Activated CD4-positive, alpha-beta T cell treated with anti-CD3 and anti-CD28 coated beads, Interleukin-2, amount 10 ng/mL, durations not matched to agents 7 days and 5 days (primary cell): ENCODE measurements around the gene CES2. TPM values are rescaled to one million over a fixed set of nuclear protein-coding genes. Genes with fewer than 3 reads are reported as not detected.
A peak's percentile ranks its signal among the peaks of the same experiment; 100 is the strongest.

ENCODE experiments used
- CTCF ChIA-PET: fragments of 350-600 bp; sonication (Branson Sonifier 250); formaldehyde crosslinking; loops from one replicate; lab custom pipeline; 2021; ENCODE audit warnings: antibody characterized with exemption; lab: Charles Lee
- POLR2A ChIA-PET: fragments of 350-600 bp; sonication (Branson Sonifier 250); formaldehyde crosslinking; loops from one replicate; lab custom pipeline; 2021; ENCODE audit warnings: antibody characterized with exemption; lab: Charles Lee
- DNase-seq: peaks from one replicate; pipeline ENCODE4 v3.0.0-alpha.2; 2020
- H3K27ac Mint-ChIP-seq: one replicate; pipeline ENCODE4 v1.8.0; 2021; ENCODE audit warnings: mild to moderate bottlenecking, moderate library complexity, mixed read lengths
- H3K27me3 Mint-ChIP-seq: one replicate; pipeline ENCODE4 v1.8.0; 2021; ENCODE audit warnings: mixed read lengths
- H3K36me3 Mint-ChIP-seq: one replicate; pipeline ENCODE4 v1.8.0; 2021; ENCODE audit warnings: low read depth, mixed read lengths
- H3K4me1 Mint-ChIP-seq: one replicate; pipeline ENCODE4 v1.8.0; 2021; ENCODE audit warnings: mixed read lengths
- H3K4me3 Mint-ChIP-seq: one replicate; pipeline ENCODE4 v1.8.0; 2021; ENCODE audit warnings: mild to moderate bottlenecking, moderate library complexity, mixed read lengths
- H3K9me3 Mint-ChIP-seq: one replicate; pipeline ENCODE4 v1.8.0; 2021; ENCODE audit warnings: mixed read lengths
- total RNA-seq, 2 experiments: library from RNA; stranded (reverse); gene quantifications; one replicate each; pipeline ENCODE4 v1.2.3, GENCODE V29; 2021

The CES2 gene
- total RNA-seq, 2 experiments from 2014 or later, result 31.5 to 34.9 TPM

GRCh38 chr16:66904846-66905632 lies 30.3 kb upstream of the CES2 start:
- no peak overlapping the region for H3K4me3 Mint-ChIP-seq
- peaks cover 12% of the 10 kb centered on the region for H3K4me1 Mint-ChIP-seq
- peak overlapping the region; percentile 13 for H3K27ac Mint-ChIP-seq
- ChIA-PET POLR2A (no interaction called here), CTCF (interaction anchor here (0.6 to 6.4 kb wide), 8 partner anchors 8 to 69 kb away, joined by 3 to 51 read pairs (median 5); partner anchors contain the start of gene RRAD)
- no peaks in the 10 kb centered on the region for H3K36me3 Mint-ChIP-seq
- H3K27me3 Mint-ChIP-seq, result peaks cover 2% of the 10 kb centered on the region
- H3K9me3 Mint-ChIP-seq, result no peaks in the 10 kb centered on the region
- no peak for DNase-seq

GRCh38 chr16:66905633-66906539 lies 29.4 kb upstream of the CES2 start:
- Mint-ChIP-seq H3K9me3 (no peaks in the 10 kb centered on the region), H3K27ac (peak overlapping the region; percentile 73), H3K27me3 (peaks cover 2% of the 10 kb centered on the region), H3K36me3 (no peaks in the 10 kb centered on the region), H3K4me3 (no peak overlapping the region), H3K4me1 (peaks cover 12% of the 10 kb centered on the region)
- ChIA-PET POLR2A (interaction anchor here (0.6 kb wide), 1 partner anchor 145 kb away, joined by 9 read pairs; no protein-coding TSS in a partner anchor), CTCF (interaction anchor here (0.9 to 6.4 kb wide), 10 partner anchors 9 to 33 kb away, joined by 3 to 51 read pairs (median 4); no protein-coding TSS in a partner anchor)
- peak; percentile 85 for DNase-seq

- peaks cover 12% of the 10 kb centered on the region for H3K4me1 Mint-ChIP-seq
- no peak overlapping the region for H3K27ac Mint-ChIP-seq
- peaks cover 2% of the 10 kb centered on the region for H3K27me3 Mint-ChIP-seq
- H3K36me3 Mint-ChIP-seq, result no peaks in the 10 kb centered on the region
- ChIA-PET CTCF (interaction anchor here (0.8 to 6.4 kb wide), 8 partner anchors 10 to 72 kb away, joined by 3 to 51 read pairs (median 4); no protein-coding TSS in a partner anchor), POLR2A (no interaction called here)
- H3K9me3 Mint-ChIP-seq, result no peaks in the 10 kb centered on the region
- DNase-seq, result no peak
- no peak overlapping the region for H3K4me3 Mint-ChIP-seq
Observed at GRCh38 chr16:66906916-66907836, 28.1 kb upstream of the CES2 start.

GRCh38 chr16:66908116-66908515 lies 27.2 kb upstream of the CES2 start:
- H3K36me3 Mint-ChIP-seq, result no peaks in the 10 kb centered on the region
- ChIA-PET POLR2A (no interaction called here), CTCF (interaction anchor here (1.3 to 6.4 kb wide), 2 partner anchors 14 to 20 kb away, joined by 3 to 51 read pairs; no protein-coding TSS in a partner anchor)
- no peaks in the 10 kb centered on the region for H3K9me3 Mint-ChIP-seq
- H3K27me3 Mint-ChIP-seq, result peaks cover 2% of the 10 kb centered on the region
- H3K4me1 Mint-ChIP-seq, result peaks cover 12% of the 10 kb centered on the region
- H3K4me3 Mint-ChIP-seq, result no peak overlapping the region
- no peak overlapping the region for H3K27ac Mint-ChIP-seq
- DNase-seq, result no peak

- DNase-seq, result no peak
- Mint-ChIP-seq H3K27me3 (peaks cover 2% of the 10 kb centered on the region), H3K4me3 (no peak overlapping the region), H3K36me3 (no peaks in the 10 kb centered on the region), H3K9me3 (no peaks in the 10 kb centered on the region), H3K4me1 (peaks cover 12% of the 10 kb centered on the region), H3K27ac (peak overlapping the region; percentile 38)
- CTCF ChIA-PET, result interaction anchor here (1.3 to 6.4 kb wide), 5 partner anchors 10 to 20 kb away, joined by 3 to 51 read pairs (median 12); no protein-coding TSS in a partner anchor
- POLR2A ChIA-PET, result no interaction called here
Observed at GRCh38 chr16:66908762-66909559, 26.4 kb upstream of the CES2 start.

- no peak overlapping the region for H3K27ac Mint-ChIP-seq
- peaks cover 12% of the 10 kb centered on the region for H3K4me1 Mint-ChIP-seq
- no peak overlapping the region for H3K4me3 Mint-ChIP-seq
- ChIA-PET POLR2A (interaction anchor here (0.6 kb wide), 1 partner anchor 575 kb away, joined by 4 read pairs; no protein-coding TSS in a partner anchor), CTCF (interaction anchor here (0.5 to 3.1 kb wide), 12 partner anchors 9 to 139 kb away, joined by 3 to 13 read pairs (median 3); no protein-coding TSS in a partner anchor)
- no peaks in the 10 kb centered on the region for H3K9me3 Mint-ChIP-seq
- H3K36me3 Mint-ChIP-seq, result no peaks in the 10 kb centered on the region
- peaks cover 6% of the 10 kb centered on the region for H3K27me3 Mint-ChIP-seq
- DNase-seq, result no peak
Observed at GRCh38 chr16:66910175-66910940, 25.0 kb upstream of the CES2 start.

GRCh38 chr16:66911112-66911511 lies 24.2 kb upstream of the CES2 start:
- peaks cover 6% of the 10 kb centered on the region for H3K27me3 Mint-ChIP-seq
- no peak overlapping the region for H3K4me3 Mint-ChIP-seq
- H3K9me3 Mint-ChIP-seq, result no peaks in the 10 kb centered on the region
- POLR2A ChIA-PET, result interaction anchor here (0.6 kb wide), 1 partner anchor 37 kb away, joined by 3 read pairs; no protein-coding TSS in a partner anchor
- no peaks in the 10 kb centered on the region for H3K36me3 Mint-ChIP-seq
- H3K4me1 Mint-ChIP-seq, result peaks cover 5% of the 10 kb centered on the region
- CTCF ChIA-PET, result interaction anchor here (0.5 to 3.1 kb wide), 9 partner anchors 10 to 138 kb away, joined by 3 to 13 read pairs (median 3); no protein-coding TSS in a partner anchor
- H3K27ac Mint-ChIP-seq, result no peak overlapping the region
- no peak for DNase-seq

GRCh38 chr16:66911801-66912200 lies 23.5 kb upstream of the CES2 start:
- H3K4me1 Mint-ChIP-seq, result no peaks in the 10 kb centered on the region
- no peak for DNase-seq
- H3K36me3 Mint-ChIP-seq, result no peaks in the 10 kb centered on the region
- H3K9me3 Mint-ChIP-seq, result no peaks in the 10 kb centered on the region
- CTCF ChIA-PET, result interaction anchor here (0.8 to 3.1 kb wide), 5 partner anchors 10 to 80 kb away, joined by 3 to 13 read pairs (median 3); no protein-coding TSS in a partner anchor
- H3K4me3 Mint-ChIP-seq, result no peak overlapping the region
- peaks cover 6% of the 10 kb centered on the region for H3K27me3 Mint-ChIP-seq
- no peak overlapping the region for H3K27ac Mint-ChIP-seq
- POLR2A ChIA-PET, result no interaction called here

- no peaks in the 10 kb centered on the region for H3K9me3 Mint-ChIP-seq
- no peaks in the 10 kb centered on the region for H3K4me1 Mint-ChIP-seq
- H3K27me3 Mint-ChIP-seq, result peaks cover 6% of the 10 kb centered on the region
- no peak for DNase-seq
- CTCF ChIA-PET, result interaction anchor here (0.8 to 1.5 kb wide), 3 partner anchors 9 to 242 kb away, joined by 3 to 4 read pairs (median 3); no protein-coding TSS in a partner anchor
- H3K36me3 Mint-ChIP-seq, result no peaks in the 10 kb centered on the region
- H3K4me3 Mint-ChIP-seq, result no peak overlapping the region
- no peak overlapping the region for H3K27ac Mint-ChIP-seq
- POLR2A ChIA-PET, result no interaction called here
Observed at GRCh38 chr16:66913081-66913480, 22.2 kb upstream of the CES2 start.

GRCh38 chr16:66913711-66914110 lies 21.6 kb upstream of the CES2 start:
- POLR2A ChIA-PET, result no interaction called here
- H3K4me1 Mint-ChIP-seq, result no peaks in the 10 kb centered on the region

More at GRCh38 chr16:66913711-66914110, 21.6 kb upstream of the CES2 start:
- no peak for DNase-seq
- Mint-ChIP-seq H3K27ac (no peak overlapping the region), H3K36me3 (no peaks in the 10 kb centered on the region), H3K9me3 (no peaks in the 10 kb centered on the region), H3K4me3 (no peak overlapping the region), H3K27me3 (peaks cover 6% of the 10 kb centered on the region)
- CTCF ChIA-PET, result interaction anchor here (1.1 to 1.5 kb wide), 2 partner anchors 9 to 15 kb away, joined by 3 to 4 read pairs; no protein-coding TSS in a partner anchor
